ENCODE results near the gene UBL4B. TPM values are rescaled to one million over a fixed set of nuclear protein-coding genes. Genes with fewer than 3 reads are reported as not detected.

UBL4B gene
- total RNA-seq, 4 donors from 2014 or later = 0.27 to 0.67 TPM; not detected in 2

DNA sequence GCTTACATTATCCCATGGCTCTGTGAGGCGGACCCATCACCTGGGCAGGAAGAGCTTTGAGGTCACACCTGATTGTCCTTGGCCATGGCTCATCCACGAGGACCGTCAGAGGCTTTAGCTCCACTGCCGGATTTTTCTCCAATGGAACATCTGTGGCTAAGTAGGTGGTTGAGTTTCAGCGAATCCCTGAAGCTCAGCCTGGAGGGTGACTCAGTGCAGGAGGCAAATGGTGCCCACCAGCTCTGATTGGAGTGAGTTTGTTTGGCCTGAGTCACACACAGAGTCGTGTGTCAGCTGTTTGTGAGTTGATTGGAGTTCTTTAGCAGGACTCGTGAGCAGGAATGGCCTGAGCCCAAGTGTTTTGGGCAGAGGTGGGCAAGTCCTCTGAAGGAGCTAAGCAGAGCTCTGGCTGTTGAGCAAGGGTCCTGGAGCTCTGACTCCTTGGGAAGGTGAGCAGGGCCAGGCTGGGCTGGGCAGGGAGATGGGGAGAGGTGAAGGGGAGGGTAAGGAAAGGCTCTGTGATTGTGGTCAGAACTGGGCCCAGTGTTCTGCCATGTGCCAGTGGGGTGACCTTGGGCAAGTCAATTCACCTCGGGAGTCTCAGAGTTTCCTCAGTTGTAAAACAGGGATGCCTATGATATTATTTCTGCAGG lies 40.0 kb downstream of the UBL4B start:
- no peak for ATAC-seq
- TF ChIP-seq POLR2AphosphoS5 (IDR thresholded peaks at IDR 0.05) (no peak), EP300 (IDR thresholded peaks at IDR 0.05) (no peak), POLR2A (IDR thresholded peaks at IDR 0.05) (no peak)
- Histone ChIP-seq H3K4me1 (peaks cover 0 to 16% (median 8%) of the 10 kb centered on the region in 3 donors), H3K27ac (no peak overlapping the region), H3K27me3 (peaks cover 93% of the 10 kb centered on the region), H3K4me3 (no peak overlapping the region), H3K36me3 (no peaks in the 10 kb centered on the region), H3K9me3 (no peaks in the 10 kb centered on the region)
- WGBS, 2 donors (ENCODE audit: low coverage in 1 of 2) = no CpG with 5 or more reads among the region's 8 CpGs

DNA sequence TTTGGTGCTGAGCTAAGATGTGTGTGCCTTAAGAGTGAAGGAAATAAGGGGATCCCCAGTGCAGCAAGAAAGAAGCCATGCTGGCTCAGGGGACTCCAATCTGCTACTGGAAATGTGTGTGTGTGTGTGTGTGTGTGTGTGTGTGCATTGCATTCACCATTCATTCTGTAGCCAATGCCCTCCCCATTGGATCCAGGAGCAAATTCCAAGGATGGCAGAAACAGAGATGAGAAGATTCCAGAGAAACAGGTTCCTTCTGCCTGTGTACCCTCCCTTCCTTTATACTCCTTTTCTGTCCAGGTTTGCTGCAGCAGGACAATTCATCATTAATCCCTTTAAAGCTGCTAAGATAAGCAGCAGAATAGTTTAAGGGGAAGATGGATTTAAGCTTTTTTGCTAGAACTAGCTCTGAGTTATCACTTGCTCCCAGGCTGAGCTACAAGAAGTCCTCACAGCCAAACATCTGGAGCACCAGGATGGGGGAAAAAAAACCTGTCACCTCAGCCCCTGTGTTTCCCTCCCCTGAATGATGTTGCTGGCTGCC lies 41.2 kb downstream of the UBL4B start:
- TF ChIP-seq EP300 (IDR thresholded peaks at IDR 0.05) (no peak), POLR2AphosphoS5 (IDR thresholded peaks at IDR 0.05) (no peak), POLR2A (IDR thresholded peaks at IDR 0.05) (no peak)
- TF ChIP-seq, protein P1, sequence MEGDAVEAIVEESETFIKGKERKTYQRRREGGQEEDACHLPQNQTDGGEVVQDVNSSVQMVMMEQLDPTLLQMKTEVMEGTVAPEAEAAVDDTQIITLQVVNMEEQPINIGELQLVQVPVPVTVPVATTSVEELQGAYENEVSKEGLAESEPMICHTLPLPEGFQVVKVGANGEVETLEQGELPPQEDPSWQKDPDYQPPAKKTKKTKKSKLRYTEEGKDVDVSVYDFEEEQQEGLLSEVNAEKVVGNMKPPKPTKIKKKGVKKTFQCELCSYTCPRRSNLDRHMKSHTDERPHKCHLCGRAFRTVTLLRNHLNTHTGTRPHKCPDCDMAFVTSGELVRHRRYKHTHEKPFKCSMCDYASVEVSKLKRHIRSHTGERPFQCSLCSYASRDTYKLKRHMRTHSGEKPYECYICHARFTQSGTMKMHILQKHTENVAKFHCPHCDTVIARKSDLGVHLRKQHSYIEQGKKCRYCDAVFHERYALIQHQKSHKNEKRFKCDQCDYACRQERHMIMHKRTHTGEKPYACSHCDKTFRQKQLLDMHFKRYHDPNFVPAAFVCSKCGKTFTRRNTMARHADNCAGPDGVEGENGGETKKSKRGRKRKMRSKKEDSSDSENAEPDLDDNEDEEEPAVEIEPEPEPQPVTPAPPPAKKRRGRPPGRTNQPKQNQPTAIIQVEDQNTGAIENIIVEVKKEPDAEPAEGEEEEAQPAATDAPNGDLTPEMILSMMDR (IDR thresholded peaks at IDR 0.05) = no peak
- H3K36me3 ChIP-seq = no peaks in the 10 kb centered on the region
- ATAC-seq = no peak
- peaks cover 90% of the 10 kb centered on the region for H3K27me3 ChIP-seq
- H3K9me3 ChIP-seq = no peaks in the 10 kb centered on the region
- H3K27ac ChIP-seq = no peak overlapping the region
- no peak overlapping the region for H3K4me3 ChIP-seq
- H3K4me1 ChIP-seq = peaks cover 0 to 16% (median 8%) of the 10 kb centered on the region in 3 donors

DNA sequence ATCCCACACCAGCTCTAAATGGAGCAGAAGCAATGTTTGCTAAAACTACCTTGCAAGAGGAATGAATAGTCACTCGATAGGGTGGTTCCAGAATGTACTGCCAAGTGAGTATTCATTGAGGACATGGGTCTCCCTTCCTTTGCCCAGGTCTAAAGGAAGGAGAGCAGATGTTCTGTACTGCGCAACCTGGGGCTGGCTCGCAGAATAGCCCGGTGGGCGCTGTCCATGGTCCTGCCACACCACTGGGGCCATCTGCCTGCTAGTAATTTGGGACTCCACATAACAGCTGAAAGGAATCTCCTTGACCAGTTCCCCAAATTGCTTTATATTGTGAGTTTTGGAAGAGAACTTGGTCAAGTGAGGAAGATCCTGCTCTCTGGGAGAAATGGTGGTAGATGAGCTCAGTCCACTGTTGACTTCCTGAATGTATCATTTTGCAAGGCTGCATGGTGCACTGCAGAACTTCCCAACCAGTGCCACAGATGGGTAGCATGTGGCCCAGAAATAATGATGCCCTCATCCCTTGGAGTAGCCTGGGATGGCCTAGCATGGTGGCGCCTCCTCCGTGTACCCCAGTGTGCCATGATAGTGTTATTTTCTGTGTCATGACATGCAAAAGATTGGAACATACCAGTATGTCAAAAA lies 43.8 kb downstream of the UBL4B start:
- Histone ChIP-seq H3K36me3 (no peaks in the 10 kb centered on the region), H3K27me3 (peaks cover 72% of the 10 kb centered on the region), H3K27ac (no peak overlapping the region), H3K4me1 (peaks cover 0 to 6% (median 3%) of the 10 kb centered on the region in 3 donors), H3K4me3 (no peak overlapping the region), H3K9me3 (peaks cover 0 to 4% (median 0%) of the 10 kb centered on the region in 3 donors)
- WGBS, 2 donors (ENCODE audit: low coverage in 1 of 2) = 13 to 16% methylated on average over 3 of the region's 7 CpGs
- ATAC-seq = peak; percentile 69
- TF ChIP-seq, protein P1 (IDR thresholded peaks at IDR 0.05) = no peak
- TF ChIP-seq POLR2AphosphoS5 (IDR thresholded peaks at IDR 0.05) (no peak), EP300 (IDR thresholded peaks at IDR 0.05) (no peak), POLR2A (IDR thresholded peaks at IDR 0.05) (no peak)

DNA sequence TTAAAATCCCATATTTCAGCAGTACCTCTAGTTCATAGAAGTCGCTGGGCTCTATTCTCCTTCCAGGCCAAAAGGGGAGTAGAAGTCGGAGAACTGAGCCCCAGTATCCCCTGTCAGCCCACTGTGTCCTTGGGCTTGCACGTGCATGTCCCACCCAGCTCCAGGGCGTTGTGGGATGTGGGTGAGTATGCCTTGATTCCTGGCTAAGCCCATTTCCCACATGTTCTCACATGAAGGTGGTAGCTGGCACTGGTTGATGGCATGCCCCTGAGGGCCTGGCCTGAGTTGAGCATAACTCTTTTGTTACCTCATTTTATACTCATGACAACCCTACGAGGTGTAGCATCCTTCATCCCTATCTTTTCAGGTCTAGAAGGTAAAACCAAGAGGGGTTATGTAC lies 46.0 kb downstream of the UBL4B start:
- no peaks in the 10 kb centered on the region for H3K36me3 ChIP-seq
- no peak overlapping the region for H3K4me3 ChIP-seq
- no peaks in the 10 kb centered on the region for H3K4me1 ChIP-seq
- peaks cover 0 to 4% (median 0%) of the 10 kb centered on the region in 3 donors for H3K9me3 ChIP-seq
- peaks cover 58% of the 10 kb centered on the region for H3K27me3 ChIP-seq
- WGBS, 2 donors (ENCODE audit: low coverage in 1 of 2) = 67 to 79% methylated on average over 3 to 4 of the region's 5 CpGs
- ATAC-seq = no peak
- TF ChIP-seq, protein P1 (IDR thresholded peaks at IDR 0.05) = no peak
- TF ChIP-seq POLR2A (IDR thresholded peaks at IDR 0.05) (no peak), POLR2AphosphoS5 (IDR thresholded peaks at IDR 0.05) (no peak), EP300 (IDR thresholded peaks at IDR 0.05) (no peak)
- no peak overlapping the region for H3K27ac ChIP-seq

DNA sequence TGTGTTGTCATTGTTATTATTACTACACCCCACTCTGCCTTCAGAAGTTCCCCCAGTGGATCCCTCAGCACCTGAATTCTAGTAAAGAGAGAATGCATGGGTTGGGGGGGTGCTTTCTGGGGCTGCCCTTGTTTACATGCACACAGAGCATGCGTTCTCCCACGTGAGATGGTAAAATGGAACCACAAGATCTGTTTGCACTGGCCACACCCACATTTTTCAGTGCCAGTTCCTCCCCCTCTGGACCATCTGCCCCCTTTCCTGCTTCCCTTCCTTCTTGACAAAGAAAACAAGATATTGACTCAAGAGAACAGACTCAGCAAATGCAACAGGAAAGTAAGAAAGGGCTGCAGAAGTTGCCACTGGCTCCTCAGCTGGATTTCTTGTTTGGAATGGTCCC lies 46.9 kb downstream of the UBL4B start:
- 75% methylated on average over 2 of the region's 2 CpGs; no CpG with 5 or more reads in 1 of the 2 donors for WGBS, 2 donors (ENCODE audit: low coverage in 1 of 2)

More for the DNA sequence above, 46.9 kb downstream of the UBL4B start:
- Histone ChIP-seq H3K27me3 (peaks cover 49% of the 10 kb centered on the region), H3K9me3 (peaks cover 0 to 4% (median 0%) of the 10 kb centered on the region in 3 donors), H3K4me1 (no peaks in the 10 kb centered on the region), H3K4me3 (no peak overlapping the region), H3K27ac (no peak overlapping the region), H3K36me3 (no peaks in the 10 kb centered on the region)
- no peak for TF ChIP-seq POLR2A (IDR thresholded peaks at IDR 0.05)
- no peak for ATAC-seq

Measured in gastroesophageal sphincter (tissue), 4 donors.